GM15510 (cell line): Measurements from ENCODE around the gene GAREM1.

Experiments
- POLR2A ChIP-seq: IDR thresholded peaks from 3 replicates; pipeline ENCODE4 v1.6.1; 2011; ENCODE audit warnings: borderline replicate concordance; ENCODE audit not compliant: insufficient read length; ENCODE audit errors: extremely low read depth

The GAREM1 gene

DNA sequence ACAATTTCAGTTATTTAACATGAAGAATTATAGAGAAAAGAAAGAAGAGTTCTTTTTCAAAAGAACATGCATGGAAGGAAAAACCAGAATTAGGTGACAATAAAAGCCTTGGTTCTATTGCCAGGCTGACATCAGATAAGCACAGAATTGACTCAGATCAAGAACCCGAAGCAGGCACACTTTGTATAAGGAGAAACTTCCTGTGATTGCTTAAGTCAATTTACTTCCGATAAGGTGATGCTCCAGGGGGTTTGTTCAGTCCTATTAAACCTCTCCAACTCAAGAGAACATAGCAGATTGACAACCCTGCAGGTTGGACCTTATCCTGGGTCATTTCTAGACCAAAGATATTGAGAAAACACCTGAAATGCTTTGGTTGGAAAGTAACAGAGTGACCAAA, 31.4 kb downstream of the GAREM1 start:
- TF ChIP-seq POLR2A, result no peak

DNA sequence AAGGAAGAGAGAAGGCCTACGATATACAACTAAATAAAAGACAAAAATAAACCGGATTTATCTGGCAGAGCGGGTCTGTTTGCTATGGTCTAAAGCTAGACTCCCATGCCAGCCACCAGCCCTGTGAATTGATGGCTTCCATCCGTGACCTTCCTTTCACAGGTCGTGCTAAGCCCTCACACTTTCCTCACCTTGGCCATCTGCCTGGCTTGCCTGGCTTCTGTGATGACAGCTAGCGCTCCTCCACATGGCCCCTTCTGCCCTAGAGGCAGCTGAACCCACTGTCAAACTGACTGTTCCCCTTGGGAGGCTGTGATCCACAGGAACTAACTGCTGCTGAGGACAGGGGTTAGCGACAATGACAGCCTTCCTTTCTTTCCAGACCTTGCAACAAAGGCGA, 32.5 kb downstream of the GAREM1 start:
- no peak for TF ChIP-seq POLR2A

GRCh38 chr18:32437100-32437834, 33.4 kb downstream of the GAREM1 start:
- no peak for TF ChIP-seq POLR2A

GRCh38 chr18:32435631-32436500, 34.8 kb downstream of the GAREM1 start:
- TF ChIP-seq POLR2A, result no peak

DNA sequence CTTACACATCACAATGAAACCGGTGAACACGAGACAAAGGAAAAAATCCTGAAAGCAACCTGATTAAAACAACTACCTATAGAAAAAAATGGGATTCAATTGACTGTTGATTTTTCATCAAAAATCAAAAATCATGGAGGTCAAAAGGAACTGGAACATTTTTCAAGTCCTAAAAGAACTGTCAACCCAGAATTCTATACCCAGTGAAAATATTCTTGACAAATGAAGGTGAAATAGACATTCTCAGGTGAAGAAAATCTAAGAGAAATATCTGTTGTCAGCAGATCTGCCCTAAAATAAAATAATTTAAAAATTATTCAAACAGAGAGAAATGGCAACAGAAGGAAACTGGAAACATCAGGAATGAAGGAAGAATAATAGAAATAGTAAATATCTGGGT, 38.9 kb downstream of the GAREM1 start:
- TF ChIP-seq POLR2A, result no peak

DNA sequence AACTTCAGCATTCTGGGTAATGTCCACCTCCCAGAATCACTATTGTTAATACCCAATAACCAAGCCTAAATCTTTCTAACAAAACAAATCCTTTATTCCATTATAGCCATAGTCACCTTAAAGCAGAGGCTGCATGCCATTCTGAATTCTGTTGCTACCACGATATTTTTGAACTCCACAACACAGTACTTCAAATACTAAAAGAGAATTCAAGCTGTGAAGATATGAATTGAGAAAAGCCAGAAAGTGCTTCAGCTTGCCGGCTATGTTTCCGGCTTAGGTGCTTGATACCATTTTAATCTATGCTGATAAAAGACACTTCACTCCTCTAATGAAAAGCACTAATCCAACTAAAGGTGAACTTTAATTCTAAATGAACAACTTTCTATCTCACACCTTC, 41.3 kb downstream of the GAREM1 start:
- TF ChIP-seq POLR2A, result no peak

DNA sequence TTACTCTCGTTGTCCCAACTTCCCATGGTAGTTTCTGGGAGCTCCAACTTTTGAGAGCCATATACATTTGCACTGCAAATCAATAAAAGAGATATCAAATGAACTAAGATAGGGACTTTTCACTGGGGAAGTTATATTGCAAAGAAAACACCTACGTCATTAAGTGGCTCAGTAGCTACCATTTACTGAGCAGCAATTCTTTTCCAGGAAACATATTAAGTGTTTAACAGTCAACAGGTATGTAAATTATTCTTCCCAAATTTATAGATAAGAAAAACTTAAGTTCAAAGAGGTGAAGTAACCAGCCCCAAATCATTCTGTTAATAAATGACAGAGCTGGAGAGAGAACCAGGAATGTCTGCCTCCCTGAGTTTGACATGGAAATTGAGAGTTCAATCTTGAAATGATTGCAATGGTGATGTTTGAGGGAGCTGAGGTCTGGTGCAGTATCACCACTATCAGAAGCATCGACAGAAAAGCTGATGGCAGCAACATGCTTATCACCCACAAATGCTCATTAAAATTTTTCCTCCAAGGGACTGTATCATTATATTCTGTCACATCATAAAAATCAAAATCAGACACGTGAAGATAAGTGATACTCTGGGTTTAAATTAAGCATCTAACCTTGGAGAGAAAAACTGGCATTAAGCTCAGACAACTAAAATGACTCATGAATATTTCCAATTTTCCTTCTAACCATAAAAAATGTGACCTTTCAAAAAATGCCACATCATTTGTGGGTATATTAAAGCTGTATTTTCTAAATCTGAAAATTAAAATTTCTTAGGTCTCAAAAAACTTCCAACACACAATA, 43.4 kb downstream of the GAREM1 start:
- no peak for TF ChIP-seq POLR2A

- no peak for TF ChIP-seq POLR2A
These were observed 45.2 kb downstream of the GAREM1 start for GRCh38 chr18:32425466-32425865.

- no peak for TF ChIP-seq POLR2A
These were observed 46.0 kb downstream of the GAREM1 start for GRCh38 chr18:32424696-32425095.

GRCh38 chr18:32422978-32423740, 47.5 kb downstream of the GAREM1 start:
- TF ChIP-seq POLR2A, result no peak

- no peak for TF ChIP-seq POLR2A
These were observed 48.5 kb downstream of the GAREM1 start for GRCh38 chr18:32422201-32422600.

- TF ChIP-seq POLR2A, result no peak
These were observed 50.5 kb downstream of the GAREM1 start for GRCh38 chr18:32420084-32420750.

GRCh38 chr18:32418148-32418547, 52.5 kb downstream of the GAREM1 start:
- no peak for TF ChIP-seq POLR2A

GRCh38 chr18:32405588-32405987, 65.1 kb downstream of the GAREM1 start:
- TF ChIP-seq POLR2A, result no peak
